Ishikawa (cell line): Measurements from ENCODE around the gene KIAA0586.

Source experiments
- CEBPB ChIP-seq: IDR thresholded peaks from 2 replicates; pipeline ENCODE4 v1.6.1; 2012
- CREB1 ChIP-seq: IDR thresholded peaks from 2 replicates; pipeline ENCODE4 v1.6.1; 2012; ENCODE audit warnings: low read depth
- FOXM1 ChIP-seq: IDR thresholded peaks from 2 replicates; pipeline ENCODE4 v1.6.1; 2012; ENCODE audit warnings: low read depth, borderline replicate concordance
- TAF1 ChIP-seq: IDR thresholded peaks from 2 replicates; pipeline ENCODE4 v1.6.1; 2012; ENCODE audit warnings: low read depth, mild to moderate bottlenecking
- TCF12 ChIP-seq: IDR thresholded peaks from 2 replicates; pipeline ENCODE4 v1.6.1; 2012; ENCODE audit warnings: low read depth
- YY1 ChIP-seq: IDR thresholded peaks from 2 replicates; pipeline ENCODE4 v1.6.1; 2012; ENCODE audit warnings: low read depth
- TF ChIP-seq, protein P1 (sequence below): IDR thresholded peaks from 2 replicates; pipeline ENCODE4 v1.6.1; 2012
- TF ChIP-seq, protein P2 (sequence below): IDR thresholded peaks from 2 replicates; pipeline ENCODE4 v1.6.1; 2012; ENCODE audit warnings: low read depth, mild to moderate bottlenecking

DNA sequence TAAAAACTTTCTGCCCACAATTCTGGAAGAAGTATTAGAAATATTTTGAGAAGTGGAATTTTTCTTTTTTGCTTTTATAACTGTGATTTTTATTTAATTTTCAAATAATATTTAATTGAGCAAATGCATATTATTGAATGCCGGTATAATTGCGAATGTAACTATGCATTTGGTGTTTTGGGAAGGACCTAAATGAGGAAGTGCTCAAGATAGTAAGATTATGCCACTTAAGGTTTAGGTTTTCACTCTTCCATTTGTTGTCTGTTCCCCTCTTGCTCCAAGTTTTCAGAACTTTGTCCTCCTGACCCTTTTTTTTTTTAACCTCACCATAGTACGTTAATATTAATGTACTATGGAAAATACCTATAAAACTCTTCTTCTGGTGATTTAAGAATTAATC is 85.8 kb downstream of the KIAA0586 start:
- TF ChIP-seq TAF1 (no peak), YY1 (no peak), CREB1 (no peak), FOXM1 (no peak), TCF12 (no peak), CEBPB (no peak)
- TF ChIP-seq, protein P1, sequence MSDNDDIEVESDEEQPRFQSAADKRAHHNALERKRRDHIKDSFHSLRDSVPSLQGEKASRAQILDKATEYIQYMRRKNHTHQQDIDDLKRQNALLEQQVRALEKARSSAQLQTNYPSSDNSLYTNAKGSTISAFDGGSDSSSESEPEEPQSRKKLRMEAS, result no peak
- TF ChIP-seq, protein P2, sequence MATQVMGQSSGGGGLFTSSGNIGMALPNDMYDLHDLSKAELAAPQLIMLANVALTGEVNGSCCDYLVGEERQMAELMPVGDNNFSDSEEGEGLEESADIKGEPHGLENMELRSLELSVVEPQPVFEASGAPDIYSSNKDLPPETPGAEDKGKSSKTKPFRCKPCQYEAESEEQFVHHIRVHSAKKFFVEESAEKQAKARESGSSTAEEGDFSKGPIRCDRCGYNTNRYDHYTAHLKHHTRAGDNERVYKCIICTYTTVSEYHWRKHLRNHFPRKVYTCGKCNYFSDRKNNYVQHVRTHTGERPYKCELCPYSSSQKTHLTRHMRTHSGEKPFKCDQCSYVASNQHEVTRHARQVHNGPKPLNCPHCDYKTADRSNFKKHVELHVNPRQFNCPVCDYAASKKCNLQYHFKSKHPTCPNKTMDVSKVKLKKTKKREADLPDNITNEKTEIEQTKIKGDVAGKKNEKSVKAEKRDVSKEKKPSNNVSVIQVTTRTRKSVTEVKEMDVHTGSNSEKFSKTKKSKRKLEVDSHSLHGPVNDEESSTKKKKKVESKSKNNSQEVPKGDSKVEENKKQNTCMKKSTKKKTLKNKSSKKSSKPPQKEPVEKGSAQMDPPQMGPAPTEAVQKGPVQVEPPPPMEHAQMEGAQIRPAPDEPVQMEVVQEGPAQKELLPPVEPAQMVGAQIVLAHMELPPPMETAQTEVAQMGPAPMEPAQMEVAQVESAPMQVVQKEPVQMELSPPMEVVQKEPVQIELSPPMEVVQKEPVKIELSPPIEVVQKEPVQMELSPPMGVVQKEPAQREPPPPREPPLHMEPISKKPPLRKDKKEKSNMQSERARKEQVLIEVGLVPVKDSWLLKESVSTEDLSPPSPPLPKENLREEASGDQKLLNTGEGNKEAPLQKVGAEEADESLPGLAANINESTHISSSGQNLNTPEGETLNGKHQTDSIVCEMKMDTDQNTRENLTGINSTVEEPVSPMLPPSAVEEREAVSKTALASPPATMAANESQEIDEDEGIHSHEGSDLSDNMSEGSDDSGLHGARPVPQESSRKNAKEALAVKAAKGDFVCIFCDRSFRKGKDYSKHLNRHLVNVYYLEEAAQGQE, result no peak
